ENCODE results near the gene FOXP1.

FOXP1 gene

GRCh38 chr3:71136276-71136675 is 447.3 kb downstream of the FOXP1 start:
- Mint-ChIP-seq H3K36me3 (peaks cover 22% of the 10 kb centered on the region), H3K27me3 (no peaks in the 10 kb centered on the region), H3K27ac (peak overlapping the region; percentile 94), H3K4me1 (ENCODE audit: low read depth) (peaks cover 82% of the 10 kb centered on the region), H3K9me3 (ENCODE audit: low read depth) (no peaks in the 10 kb centered on the region), H3K4me3 (no peak overlapping the region)

- Mint-ChIP-seq H3K36me3 (peaks cover 20% of the 10 kb centered on the region), H3K4me3 (no peak overlapping the region), H3K27me3 (no peaks in the 10 kb centered on the region), H3K9me3 (ENCODE audit: low read depth) (no peaks in the 10 kb centered on the region), H3K27ac (peak overlapping the region; percentile 94), H3K4me1 (ENCODE audit: low read depth) (peaks cover 85% of the 10 kb centered on the region)
Measured at GRCh38 chr3:71135373-71136088, 448.0 kb downstream of the FOXP1 start.

DNA sequence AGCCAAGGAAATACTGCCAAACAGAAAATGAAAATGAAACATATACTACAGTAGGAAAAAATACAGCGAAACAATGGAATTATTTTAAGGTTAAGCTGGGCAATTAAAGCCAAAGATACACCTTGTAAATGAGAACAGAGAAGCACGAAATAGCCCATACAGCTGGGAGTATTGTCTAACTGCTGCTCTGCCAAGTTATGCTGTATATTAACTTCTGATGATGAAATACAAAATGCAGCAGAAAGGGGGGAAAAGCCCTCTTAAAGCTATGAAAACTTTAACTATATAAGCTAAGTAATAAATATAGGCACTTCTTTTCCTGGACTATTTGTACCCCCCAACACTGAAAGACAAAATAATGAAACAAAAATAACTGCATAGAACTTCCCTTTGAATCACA is 449.0 kb downstream of the FOXP1 start:
- Mint-ChIP-seq H3K4me3 (peak overlapping the region; percentile 25), H3K4me1 (ENCODE audit: low read depth) (peaks cover 79% of the 10 kb centered on the region), H3K9me3 (ENCODE audit: low read depth) (no peaks in the 10 kb centered on the region), H3K27ac (peak overlapping the region; percentile 97), H3K36me3 (peaks cover 18% of the 10 kb centered on the region), H3K27me3 (no peaks in the 10 kb centered on the region)

GRCh38 chr3:71133865-71134264 is 449.7 kb downstream of the FOXP1 start:
- Mint-ChIP-seq H3K27me3 (no peaks in the 10 kb centered on the region), H3K9me3 (ENCODE audit: low read depth) (no peaks in the 10 kb centered on the region), H3K36me3 (peaks cover 18% of the 10 kb centered on the region), H3K4me1 (ENCODE audit: low read depth) (peaks cover 75% of the 10 kb centered on the region), H3K4me3 (peak overlapping the region; percentile 25), H3K27ac (peak overlapping the region; percentile 97)

- H3K36me3 Mint-ChIP-seq: peaks cover 18% of the 10 kb centered on the region
- peak overlapping the region; percentile 53 for H3K4me3 Mint-ChIP-seq
- peaks cover 80% of the 10 kb centered on the region for H3K4me1 Mint-ChIP-seq (ENCODE audit: low read depth)
- peak overlapping the region; percentile 97 for H3K27ac Mint-ChIP-seq
- H3K27me3 Mint-ChIP-seq: no peaks in the 10 kb centered on the region
- H3K9me3 Mint-ChIP-seq (ENCODE audit: low read depth): no peaks in the 10 kb centered on the region
Measured at GRCh38 chr3:71132995-71133730, 450.4 kb downstream of the FOXP1 start.

DNA sequence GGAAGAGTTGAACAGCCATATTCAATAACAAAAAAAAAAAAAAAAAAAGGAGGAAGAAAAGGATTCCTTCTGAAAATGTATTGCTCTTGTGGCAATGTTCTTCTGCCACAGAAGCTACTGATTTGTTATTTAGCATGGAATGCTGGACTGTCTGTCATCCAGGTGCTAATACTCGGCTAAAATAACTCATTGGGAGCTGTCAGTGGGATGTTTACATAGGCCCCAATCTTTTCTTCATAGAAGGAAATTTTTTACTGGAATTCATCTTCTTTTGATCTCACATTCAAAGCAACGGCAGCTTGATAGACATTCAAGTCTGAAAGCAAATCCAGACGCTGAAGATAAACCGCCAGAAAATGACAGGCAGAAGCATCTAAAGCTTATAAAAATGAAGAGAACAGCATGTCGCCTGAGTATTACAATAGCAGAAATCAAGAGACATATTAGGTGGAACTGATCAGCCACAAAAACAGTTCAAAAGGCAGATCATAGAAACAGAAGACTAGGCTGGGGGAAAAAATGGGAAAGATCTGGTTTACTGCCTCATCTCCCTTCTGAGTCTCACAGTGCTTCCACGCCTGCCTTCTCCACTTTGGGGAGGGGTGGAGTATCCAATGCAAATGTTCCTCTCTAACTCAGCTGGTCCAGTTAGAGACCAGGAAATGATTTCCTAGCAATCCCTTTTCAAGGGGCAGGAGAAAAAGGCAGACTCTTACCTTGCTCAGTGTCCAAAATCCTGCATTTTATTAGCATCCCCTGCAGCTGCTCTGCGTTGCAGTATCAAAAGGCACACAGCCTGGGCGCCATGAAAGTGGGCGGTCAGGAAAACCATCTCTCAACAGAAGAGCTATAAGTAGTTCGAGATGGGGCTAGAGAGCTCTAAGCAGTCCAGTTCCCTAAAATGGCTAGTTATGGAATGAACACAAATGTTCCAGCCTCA is 451.9 kb downstream of the FOXP1 start:
- no peaks in the 10 kb centered on the region for H3K9me3 Mint-ChIP-seq (ENCODE audit: low read depth)
- peak overlapping the region; percentile 95 for H3K4me3 Mint-ChIP-seq
- peak overlapping the region; percentile 97 for H3K27ac Mint-ChIP-seq
- no peaks in the 10 kb centered on the region for H3K27me3 Mint-ChIP-seq
- peaks cover 13% of the 10 kb centered on the region for H3K36me3 Mint-ChIP-seq
- peaks cover 78% of the 10 kb centered on the region for H3K4me1 Mint-ChIP-seq (ENCODE audit: low read depth)

DNA sequence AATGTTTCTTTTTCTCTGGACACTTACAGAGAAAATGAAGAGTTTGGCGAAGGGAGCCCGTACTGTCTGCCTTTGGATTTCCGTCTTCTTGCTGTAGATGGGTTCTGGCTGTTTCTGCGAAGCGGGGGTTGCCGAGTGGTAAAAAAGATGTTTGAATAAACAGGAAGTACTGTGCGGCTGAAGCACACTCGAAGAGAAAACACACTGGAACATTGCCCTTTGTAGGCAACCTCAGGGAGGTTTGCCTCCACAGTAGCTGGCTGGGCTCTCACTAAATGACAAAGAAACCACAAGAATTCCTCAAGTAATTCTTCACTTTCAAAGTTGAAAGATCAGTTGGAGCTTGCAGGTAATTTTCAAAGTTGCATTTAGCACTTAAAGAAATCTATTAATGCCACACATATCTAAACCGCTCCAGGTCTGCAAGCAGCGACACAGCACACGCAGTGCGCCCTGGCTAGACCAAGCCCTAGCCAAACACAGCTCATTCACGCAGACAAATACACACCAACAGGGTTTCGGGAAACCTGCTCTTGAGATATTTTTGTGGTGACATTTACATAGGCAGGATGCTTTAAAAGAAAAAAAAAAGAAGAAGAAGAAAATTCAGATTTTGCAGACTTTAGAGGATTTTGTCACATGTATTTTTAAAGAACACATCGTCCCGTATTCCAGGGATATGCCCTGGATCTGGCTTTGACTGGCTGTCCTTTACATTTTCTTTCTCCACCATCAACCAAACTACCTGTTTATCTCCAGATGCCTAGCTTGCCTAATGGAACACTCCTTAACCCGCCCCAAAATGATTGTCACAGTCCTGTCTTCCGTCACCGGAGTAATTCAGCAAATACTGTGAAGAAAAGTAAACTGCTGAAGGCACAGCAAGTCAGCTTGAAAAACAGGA is 452.8 kb downstream of the FOXP1 start:
- peak overlapping the region; percentile 97 for H3K27ac Mint-ChIP-seq
- peaks cover 76% of the 10 kb centered on the region for H3K4me1 Mint-ChIP-seq (ENCODE audit: low read depth)
- H3K9me3 Mint-ChIP-seq (ENCODE audit: low read depth): no peaks in the 10 kb centered on the region
- peaks cover 14% of the 10 kb centered on the region for H3K36me3 Mint-ChIP-seq
- H3K4me3 Mint-ChIP-seq: peak overlapping the region; percentile 95
- no peaks in the 10 kb centered on the region for H3K27me3 Mint-ChIP-seq

DNA sequence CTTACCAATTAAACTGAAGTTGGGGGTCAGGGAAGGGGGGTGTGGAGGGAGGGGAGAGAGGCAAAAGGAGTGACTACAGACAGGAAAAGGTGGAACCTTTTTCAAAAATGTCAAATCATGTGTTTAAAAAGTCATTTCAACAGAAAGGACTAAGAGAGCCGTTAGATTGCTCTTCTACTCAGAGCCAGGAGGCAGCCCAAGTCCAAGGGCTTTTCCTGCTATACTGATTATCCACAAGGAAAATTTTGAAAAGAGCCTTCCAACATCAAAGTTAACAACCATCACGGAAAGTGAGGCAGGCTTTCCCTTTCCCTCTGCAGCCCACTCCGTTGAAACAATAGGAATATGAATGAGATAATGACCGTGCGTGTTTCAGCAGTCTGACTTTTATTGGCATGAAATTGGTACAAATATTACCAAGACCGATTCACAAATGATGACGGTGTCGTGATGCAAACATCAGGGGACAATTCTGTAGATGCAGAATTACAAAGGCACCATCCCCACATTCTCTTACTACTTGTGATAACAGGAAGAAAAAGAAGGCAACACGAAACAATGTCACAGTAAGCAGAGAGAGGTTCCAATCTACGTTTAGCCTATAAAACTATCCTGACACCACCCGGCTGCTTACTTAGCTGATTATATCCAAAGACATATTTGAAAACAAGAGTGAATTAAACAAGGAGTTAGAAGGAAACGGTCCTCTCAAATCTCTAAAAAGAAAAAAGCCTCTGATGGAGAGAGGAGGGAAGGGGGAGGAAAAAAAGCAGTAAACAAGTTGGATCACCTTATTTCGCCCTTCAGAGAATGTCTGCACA is 453.7 kb downstream of the FOXP1 start:
- Mint-ChIP-seq H3K27ac (peak overlapping the region; percentile 97), H3K4me1 (ENCODE audit: low read depth) (peaks cover 77% of the 10 kb centered on the region), H3K4me3 (peak overlapping the region; percentile 95), H3K9me3 (ENCODE audit: low read depth) (no peaks in the 10 kb centered on the region), H3K27me3 (no peaks in the 10 kb centered on the region), H3K36me3 (peaks cover 22% of the 10 kb centered on the region)

GRCh38 chr3:71128961-71129360 is 454.6 kb downstream of the FOXP1 start:
- Mint-ChIP-seq H3K9me3 (ENCODE audit: low read depth) (no peaks in the 10 kb centered on the region), H3K36me3 (peaks cover 19% of the 10 kb centered on the region), H3K27ac (peak overlapping the region; percentile 97), H3K27me3 (no peaks in the 10 kb centered on the region), H3K4me3 (peak overlapping the region; percentile 95), H3K4me1 (ENCODE audit: low read depth) (peaks cover 73% of the 10 kb centered on the region)

- Mint-ChIP-seq H3K27ac (peak overlapping the region; percentile 97), H3K4me1 (ENCODE audit: low read depth) (peaks cover 72% of the 10 kb centered on the region), H3K4me3 (peak overlapping the region; percentile 95), H3K27me3 (no peaks in the 10 kb centered on the region), H3K36me3 (peaks cover 21% of the 10 kb centered on the region), H3K9me3 (ENCODE audit: low read depth) (no peaks in the 10 kb centered on the region)
Measured at GRCh38 chr3:71127844-71128243, 455.7 kb downstream of the FOXP1 start.

- Mint-ChIP-seq H3K4me3 (peak overlapping the region; percentile 95), H3K27me3 (no peaks in the 10 kb centered on the region), H3K27ac (peak overlapping the region; percentile 97), H3K36me3 (peaks cover 19% of the 10 kb centered on the region), H3K9me3 (ENCODE audit: low read depth) (no peaks in the 10 kb centered on the region), H3K4me1 (ENCODE audit: low read depth) (peaks cover 72% of the 10 kb centered on the region)
Measured at GRCh38 chr3:71127052-71127831, 456.3 kb downstream of the FOXP1 start.

DNA sequence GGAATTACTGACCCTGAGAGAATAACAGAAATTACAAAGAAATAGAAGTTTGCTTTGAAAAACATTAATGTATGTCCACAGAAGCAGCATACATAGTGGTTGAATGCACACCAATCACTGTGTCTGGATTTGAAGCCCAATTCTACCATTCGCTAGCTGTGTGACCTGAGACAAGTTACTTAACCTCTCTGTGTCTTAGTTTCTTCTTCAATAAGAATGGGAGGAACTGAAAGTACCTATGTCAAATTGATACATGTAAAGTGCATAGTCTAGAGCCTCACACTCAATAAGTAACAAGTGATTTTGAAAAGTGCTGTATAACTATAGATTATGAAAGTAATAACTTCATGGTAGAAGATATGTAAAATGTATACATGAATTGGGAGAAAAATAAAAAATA is 457.8 kb downstream of the FOXP1 start:
- H3K27ac Mint-ChIP-seq: peak overlapping the region; percentile 90
- H3K36me3 Mint-ChIP-seq: peaks cover 28% of the 10 kb centered on the region
- H3K27me3 Mint-ChIP-seq: no peaks in the 10 kb centered on the region
- peak overlapping the region; percentile 74 for H3K4me3 Mint-ChIP-seq
- H3K4me1 Mint-ChIP-seq (ENCODE audit: low read depth): peaks cover 73% of the 10 kb centered on the region
- H3K9me3 Mint-ChIP-seq (ENCODE audit: low read depth): no peaks in the 10 kb centered on the region

- Mint-ChIP-seq H3K4me3 (no peak overlapping the region), H3K9me3 (ENCODE audit: low read depth) (no peaks in the 10 kb centered on the region), H3K27me3 (no peaks in the 10 kb centered on the region), H3K4me1 (ENCODE audit: low read depth) (peaks cover 85% of the 10 kb centered on the region), H3K36me3 (peaks cover 35% of the 10 kb centered on the region), H3K27ac (no peak overlapping the region)
Measured at GRCh38 chr3:71124048-71124447, 459.5 kb downstream of the FOXP1 start.
